Stimulated activated CD8-positive, alpha-beta memory T cell treated with anti-CD3 and anti-CD28 coated beads, Interleukin-4, amount 100 ng/mL, for 48 hours (primary cell): Measurements from ENCODE around the gene RUNX2.

ENCODE experiments used
- DNase-seq: peaks from one replicate; pipeline ENCODE4 v3.0.0-alpha.2; 2020

RUNX2 gene

GRCh38 chr6:45491048-45491735, 163.1 kb downstream of the RUNX2 start:
- no peak for DNase-seq

- DNase-seq = no peak
Measured at GRCh38 chr6:45491874-45492273, 163.7 kb downstream of the RUNX2 start.

- DNase-seq = no peak
Measured at GRCh38 chr6:45493761-45494160, 165.6 kb downstream of the RUNX2 start.

GRCh38 chr6:45494416-45495135, 166.4 kb downstream of the RUNX2 start:
- DNase-seq = no peak

- no peak for DNase-seq
Measured at GRCh38 chr6:45495429-45496084, 167.4 kb downstream of the RUNX2 start.

- DNase-seq = no peak
Measured at GRCh38 chr6:45496085-45496433, 167.9 kb downstream of the RUNX2 start.

GRCh38 chr6:45498591-45498990, 170.5 kb downstream of the RUNX2 start:
- DNase-seq = no peak

- no peak for DNase-seq
Measured at GRCh38 chr6:45500924-45501816, 173.0 kb downstream of the RUNX2 start.

- DNase-seq = no peak
Measured at GRCh38 chr6:45502456-45502855, 174.3 kb downstream of the RUNX2 start.

- DNase-seq = no peak
Measured at GRCh38 chr6:45504947-45505346, 176.8 kb downstream of the RUNX2 start.

GRCh38 chr6:45505470-45505869, 177.3 kb downstream of the RUNX2 start:
- no peak for DNase-seq

- no peak for DNase-seq
Measured at GRCh38 chr6:45507186-45507585, 179.1 kb downstream of the RUNX2 start.

- no peak for DNase-seq
Measured at GRCh38 chr6:45509426-45509825, 181.3 kb downstream of the RUNX2 start.

GRCh38 chr6:45512717-45513116, 184.6 kb downstream of the RUNX2 start:
- no peak for DNase-seq

GRCh38 chr6:45513213-45513618, 185.1 kb downstream of the RUNX2 start:
- DNase-seq = no peak

GRCh38 chr6:45513843-45514242, 185.7 kb downstream of the RUNX2 start:
- DNase-seq = no peak

- no peak for DNase-seq
Measured at GRCh38 chr6:45514454-45515230, 186.5 kb downstream of the RUNX2 start.

GRCh38 chr6:45518013-45518720, 190.0 kb downstream of the RUNX2 start:
- DNase-seq = no peak

GRCh38 chr6:45521226-45521625, 193.1 kb downstream of the RUNX2 start:
- DNase-seq = no peak

GRCh38 chr6:45522486-45522885, 194.4 kb downstream of the RUNX2 start:
- DNase-seq = no peak

- DNase-seq = no peak
Measured at GRCh38 chr6:45527210-45527609, 199.1 kb downstream of the RUNX2 start.
